GDM1 (cell line): ENCODE results near the gene GIMAP8.
"Not testable (repeated sequence)": the region's sequence is repeated elsewhere in the genome, so short reads cannot be mapped to it uniquely, and the experiment has no call there.

ENCODE experiments used
- DNase-seq: peaks from one replicate; lab custom pipeline; 2025; lab: John Stamatoyannopoulos, UW

Gene GIMAP8

DNA sequence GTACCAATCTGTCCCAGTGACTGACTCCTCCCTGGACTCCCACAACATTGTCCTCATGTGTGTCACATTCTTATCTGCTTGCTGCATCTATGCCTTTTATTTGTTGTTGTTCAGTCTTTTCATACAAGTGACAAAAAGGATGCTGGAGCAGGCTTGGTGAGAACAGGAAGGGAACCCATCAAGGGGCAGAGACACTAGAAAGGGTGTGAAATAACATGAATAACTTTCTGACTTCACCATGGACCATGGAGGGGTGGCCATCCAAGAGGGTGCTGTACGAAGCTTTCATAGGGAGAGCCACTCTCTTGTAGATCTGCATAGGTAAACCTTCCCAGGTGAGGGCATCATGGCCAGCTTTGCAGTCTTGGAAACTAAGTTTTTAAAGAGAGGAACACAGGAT is 14.5 kb downstream of the GIMAP8 start:
- DNase-seq, result no peak

DNA sequence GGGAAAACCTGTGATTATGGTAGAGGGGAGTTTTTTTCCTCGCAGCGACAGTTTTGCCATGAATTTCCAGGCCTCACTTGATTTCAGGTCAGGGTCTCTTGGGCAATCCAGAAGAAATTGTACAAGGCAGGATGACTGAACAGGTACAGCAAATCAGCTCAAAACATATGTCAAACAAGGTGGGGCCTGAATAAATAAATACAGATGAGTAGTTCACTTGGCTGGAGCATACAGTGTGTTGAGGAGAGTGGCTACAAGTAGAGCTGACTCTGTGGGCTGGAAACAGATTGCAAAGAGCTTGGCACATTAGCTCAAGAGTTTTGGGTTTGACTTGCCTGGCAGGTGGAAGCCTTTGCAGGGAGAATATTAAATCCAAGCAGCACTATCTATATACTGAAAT is 15.0 kb downstream of the GIMAP8 start:
- DNase-seq, result no peak

DNA sequence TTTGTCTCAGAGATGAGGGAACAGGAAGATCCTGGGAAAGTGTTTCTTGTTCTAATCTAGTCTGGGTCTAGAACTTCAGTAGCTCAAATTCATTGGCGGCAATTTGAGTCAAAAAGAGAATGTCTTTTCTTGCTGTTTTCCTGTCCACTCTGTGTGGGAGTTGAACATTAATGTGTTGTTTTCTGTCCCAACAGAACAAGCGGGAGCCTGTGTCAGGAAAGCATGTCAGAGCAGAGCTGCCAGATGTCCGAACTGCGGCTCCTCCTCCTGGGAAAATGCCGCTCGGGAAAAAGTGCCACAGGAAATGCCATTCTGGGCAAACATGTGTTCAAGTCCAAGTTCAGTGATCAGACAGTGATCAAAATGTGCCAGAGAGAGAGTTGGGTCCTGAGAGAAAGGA is 16.0 kb downstream of the GIMAP8 start:
- DNase-seq, result no peak

GRCh38 chr7:150468241-150468640 is 17.8 kb downstream of the GIMAP8 start:
- no peak for DNase-seq

DNA sequence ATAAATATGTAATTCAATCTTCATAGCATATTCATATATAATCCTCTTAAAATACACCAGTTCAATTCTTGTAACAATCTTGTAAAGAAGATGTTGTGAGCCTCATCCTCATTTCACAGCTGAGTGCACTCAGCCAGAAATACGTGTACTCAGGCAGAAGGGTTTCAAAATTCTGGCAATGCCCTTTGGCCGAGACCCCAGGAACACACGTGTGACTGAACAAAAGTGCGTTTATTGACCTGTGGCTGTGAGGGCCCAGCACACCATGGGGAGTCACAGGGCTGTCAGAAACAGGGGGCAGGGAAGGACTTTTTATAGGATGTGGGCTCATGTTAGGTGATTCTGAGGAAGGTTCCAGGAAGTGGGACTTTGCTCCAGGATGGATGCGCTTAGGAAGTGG is 21.5 kb downstream of the GIMAP8 start:
- no peak for DNase-seq

DNA sequence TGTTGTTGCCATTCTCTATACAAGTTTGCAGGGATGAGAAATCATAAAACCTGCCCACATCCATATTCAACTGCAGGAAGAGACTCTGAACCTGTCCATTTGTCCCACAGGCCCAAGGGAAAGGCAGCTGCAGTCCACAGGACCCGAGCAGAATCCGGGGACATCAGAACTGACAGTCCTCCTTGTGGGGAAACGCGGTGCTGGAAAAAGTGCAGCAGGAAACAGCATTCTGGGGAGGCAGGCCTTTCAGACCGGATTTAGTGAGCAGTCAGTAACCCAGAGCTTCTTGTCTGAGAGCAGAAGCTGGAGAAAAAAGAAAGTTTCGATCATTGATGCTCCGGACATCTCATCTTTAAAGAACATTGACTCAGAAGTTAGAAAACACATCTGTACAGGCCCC is 23.5 kb downstream of the GIMAP8 start:
- no peak for DNase-seq

GRCh38 chr7:150476285-150476684 is 25.9 kb downstream of the GIMAP8 start:
- DNase-seq, result no peak

DNA sequence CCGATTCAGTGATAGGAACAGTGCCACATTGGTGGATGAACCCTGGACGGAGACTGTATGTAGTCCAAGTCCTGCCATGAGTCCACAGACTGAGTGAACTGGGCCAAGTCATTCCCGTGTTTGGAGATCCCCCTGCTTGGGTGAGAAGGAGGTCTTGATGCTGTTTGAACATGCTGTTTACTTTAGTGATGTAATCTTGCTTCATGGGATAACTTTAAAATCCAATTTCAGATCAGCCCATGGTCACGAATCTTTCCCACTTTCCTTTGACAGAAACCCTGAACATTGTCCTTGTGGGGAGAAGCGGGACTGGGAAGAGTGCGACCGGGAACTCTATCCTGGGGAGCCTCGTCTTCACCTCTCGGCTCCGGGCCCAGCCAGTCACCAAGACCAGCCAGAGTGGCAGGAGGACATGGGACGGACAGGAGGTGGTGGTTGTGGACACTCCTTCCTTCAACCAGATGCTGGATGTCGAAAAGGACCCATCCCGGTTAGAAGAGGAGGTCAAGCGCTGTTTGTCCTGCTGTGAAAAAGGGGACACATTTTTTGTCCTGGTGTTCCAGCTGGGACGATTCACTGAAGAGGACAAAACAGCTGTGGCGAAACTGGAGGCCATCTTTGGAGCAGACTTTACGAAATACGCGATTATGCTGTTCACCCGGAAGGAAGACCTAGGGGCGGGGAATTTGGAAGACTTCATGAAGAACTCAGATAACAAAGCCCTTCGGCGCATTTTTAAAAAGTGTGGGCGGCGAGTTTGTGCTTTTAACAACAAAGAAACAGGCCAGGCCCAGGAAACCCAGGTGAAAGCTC is 26.6 kb downstream of the GIMAP8 start:
- no peak for DNase-seq

DNA sequence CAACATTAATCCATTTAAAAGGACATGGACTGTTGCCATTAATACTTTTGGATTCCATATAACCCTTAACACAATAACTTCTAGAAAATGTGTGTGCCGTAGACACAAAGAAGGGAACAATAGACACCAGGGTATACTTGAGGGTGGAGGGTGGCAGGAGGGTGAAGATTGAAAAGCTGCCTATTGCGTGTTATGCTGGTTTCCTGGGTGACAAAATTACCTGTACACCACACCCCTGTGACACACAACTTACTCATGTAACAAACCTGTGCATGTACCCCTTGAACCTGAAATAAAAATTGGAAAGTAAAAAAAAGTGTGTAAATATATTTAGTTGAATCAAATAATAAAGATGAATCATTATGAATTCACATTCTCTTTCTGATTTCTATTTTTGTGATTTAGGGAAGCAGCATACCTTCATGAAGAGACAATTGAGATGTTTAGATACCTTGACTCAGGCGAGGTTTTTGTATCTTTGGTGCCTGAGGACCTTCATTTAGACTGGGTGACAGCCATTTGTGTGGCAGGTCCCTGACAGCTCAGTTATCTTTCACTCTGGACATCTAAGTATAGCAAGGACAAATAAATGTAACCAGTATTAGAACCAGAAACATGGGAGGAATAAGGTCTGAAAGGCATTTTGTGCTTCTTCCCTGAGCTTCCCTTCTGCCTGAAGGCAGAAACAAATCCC is 28.7 kb downstream of the GIMAP8 start:
- no peak for DNase-seq

DNA sequence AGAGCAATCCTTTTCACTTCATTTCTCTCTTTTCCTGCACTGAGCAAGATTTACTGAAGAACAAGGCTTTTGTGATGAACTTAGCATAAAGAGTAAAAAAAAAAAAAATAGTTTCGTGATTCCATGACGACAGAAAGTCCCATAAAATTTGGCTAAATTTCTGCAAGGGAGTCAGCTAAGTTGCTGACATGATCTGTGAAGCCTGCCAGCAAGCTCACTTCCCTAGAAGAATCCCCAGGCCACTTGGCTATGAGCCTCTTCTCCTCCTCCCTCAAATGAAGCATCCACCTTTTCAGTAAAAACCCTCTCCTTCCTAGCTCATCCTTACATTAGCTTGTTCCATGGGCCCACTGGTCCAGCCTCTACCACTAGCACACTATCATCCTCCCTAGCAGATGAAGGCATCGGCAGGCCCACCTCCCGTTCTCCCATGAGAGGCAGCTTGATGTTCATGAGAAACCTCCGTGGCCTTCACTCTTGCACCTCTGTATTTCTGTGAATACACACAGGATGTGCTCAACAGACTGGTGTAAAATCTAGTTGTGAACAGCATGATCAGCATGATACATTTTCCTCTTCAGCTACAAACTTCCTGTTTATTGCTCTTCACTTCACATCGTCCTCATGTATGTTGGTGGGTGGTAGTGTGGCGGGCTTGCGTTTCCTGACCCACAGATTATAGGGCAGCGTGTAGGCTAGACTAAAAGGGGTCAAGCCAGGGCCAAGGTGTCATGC is 30.9 kb downstream of the GIMAP8 start:
- no peak for DNase-seq

GRCh38 chr7:150481922-150482321 is 31.5 kb downstream of the GIMAP8 start:
- no peak for DNase-seq

GRCh38 chr7:150483514-150483913 is 33.1 kb downstream of the GIMAP8 start:
- peak; percentile 49 for DNase-seq

GRCh38 chr7:150484071-150484470 is 33.6 kb downstream of the GIMAP8 start:
- DNase-seq, result not testable (repeated sequence)

DNA sequence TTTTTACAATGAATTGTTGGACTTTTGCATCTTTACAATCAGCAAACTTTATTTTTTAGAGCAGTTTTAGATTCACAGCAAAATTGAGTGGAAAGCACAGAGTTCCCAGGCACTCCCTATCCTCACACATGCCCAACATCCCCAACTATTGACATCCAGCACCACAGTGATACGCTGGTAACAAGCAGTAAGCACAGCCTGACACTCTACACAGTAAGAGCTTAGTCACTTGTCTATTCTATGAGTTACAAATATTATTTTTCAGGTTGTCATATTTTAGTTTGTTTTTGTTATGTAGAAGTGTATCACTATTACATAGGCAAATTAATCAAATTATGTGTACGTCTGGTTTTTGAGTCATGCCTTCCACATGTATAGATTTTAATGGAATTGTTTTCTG is 37.2 kb downstream of the GIMAP8 start:
- no peak for DNase-seq

DNA sequence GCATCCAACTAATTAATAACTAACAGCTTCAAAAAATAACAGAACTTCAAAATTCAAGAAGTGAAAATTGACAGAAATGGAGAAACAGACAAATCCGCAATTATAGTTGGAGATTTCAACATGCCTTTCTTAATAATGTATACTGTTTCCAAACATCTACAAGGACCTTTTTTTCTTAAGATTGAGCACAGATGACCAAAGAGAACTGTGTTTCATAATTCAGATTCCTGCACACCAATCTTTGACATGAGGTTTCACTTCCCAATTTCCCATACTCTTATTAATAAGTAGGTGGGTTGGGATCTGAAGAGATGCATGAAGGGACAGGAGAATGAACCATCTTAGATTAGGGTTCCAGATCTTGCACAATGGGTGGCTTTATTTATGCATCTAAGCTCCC is 39.4 kb downstream of the GIMAP8 start:
- DNase-seq, result no peak

- DNase-seq, result not testable (repeated sequence)
Observed at GRCh38 chr7:150493442-150493841, 43.0 kb downstream of the GIMAP8 start.

DNA sequence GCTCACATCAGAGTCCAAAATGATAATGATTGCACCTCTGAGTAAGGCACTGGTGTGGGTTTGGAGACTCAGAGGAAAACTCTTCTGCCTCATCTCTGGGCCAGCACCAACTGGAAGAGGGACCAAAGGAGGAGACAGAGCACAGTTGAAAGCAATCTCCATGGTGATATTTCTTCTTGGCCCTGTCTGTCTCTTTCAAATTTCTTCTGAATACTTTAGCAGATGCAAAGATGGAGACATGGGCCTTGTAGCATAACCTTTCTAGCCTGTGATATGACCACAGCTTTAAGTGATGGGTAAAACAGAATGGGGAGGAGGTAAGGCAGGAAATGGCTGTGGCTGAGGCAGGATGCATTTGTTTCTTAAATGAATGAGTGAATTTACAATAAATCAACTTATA is 52.1 kb downstream of the GIMAP8 start:
- DNase-seq, result peak; percentile 38

DNA sequence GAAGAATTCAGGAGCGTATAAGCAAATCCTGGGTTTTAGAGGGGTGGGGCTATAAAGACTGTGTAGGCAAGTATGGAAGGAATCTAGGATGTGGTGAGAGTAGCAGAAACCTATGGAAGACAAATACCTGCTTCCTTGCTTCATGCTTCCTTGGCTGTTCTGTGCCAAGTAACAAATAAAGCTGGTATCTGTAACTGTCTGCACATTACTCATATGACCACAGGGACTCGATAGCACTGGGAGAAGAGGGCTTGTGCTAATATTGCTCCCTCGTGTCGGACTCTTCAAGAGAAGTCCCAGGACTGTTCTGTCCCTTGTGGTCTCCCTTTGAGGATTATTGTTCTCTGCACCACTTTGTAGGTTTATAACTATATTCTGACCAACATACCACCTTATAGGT is 52.7 kb downstream of the GIMAP8 start:
- DNase-seq, result no peak

GRCh38 chr7:150503581-150503980 is 53.2 kb downstream of the GIMAP8 start:
- no peak for DNase-seq

DNA sequence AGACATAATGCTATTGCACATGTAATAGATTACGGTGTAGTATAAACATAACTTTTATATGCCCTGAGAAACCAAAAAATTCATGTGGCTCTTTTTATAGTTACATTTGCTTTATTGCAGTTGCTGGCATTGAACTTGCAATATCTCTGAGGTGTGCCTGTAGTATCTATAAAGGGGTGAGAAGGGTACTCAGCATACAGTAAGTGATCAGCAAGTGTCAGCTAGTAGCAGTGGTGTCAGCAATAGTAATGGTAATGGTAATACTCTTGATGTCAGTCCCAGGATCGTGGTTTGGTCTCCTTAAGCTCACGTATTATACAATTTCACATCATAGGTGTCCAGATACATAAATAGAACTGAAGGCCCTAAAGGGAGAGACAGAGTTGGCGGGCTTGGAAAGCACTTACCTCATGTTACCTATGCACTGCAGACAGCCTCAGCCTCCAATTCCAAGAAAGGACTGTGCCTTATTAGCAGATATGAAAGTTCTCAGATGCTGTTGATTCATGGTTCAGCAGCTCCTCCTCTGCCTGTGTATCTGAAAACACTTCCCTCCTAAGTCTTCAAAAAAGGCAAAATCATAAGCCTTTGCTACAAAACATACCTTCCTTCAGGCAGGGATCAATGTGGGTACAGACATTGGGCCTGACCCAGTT is 57.6 kb downstream of the GIMAP8 start:
- DNase-seq, result no peak

DNA sequence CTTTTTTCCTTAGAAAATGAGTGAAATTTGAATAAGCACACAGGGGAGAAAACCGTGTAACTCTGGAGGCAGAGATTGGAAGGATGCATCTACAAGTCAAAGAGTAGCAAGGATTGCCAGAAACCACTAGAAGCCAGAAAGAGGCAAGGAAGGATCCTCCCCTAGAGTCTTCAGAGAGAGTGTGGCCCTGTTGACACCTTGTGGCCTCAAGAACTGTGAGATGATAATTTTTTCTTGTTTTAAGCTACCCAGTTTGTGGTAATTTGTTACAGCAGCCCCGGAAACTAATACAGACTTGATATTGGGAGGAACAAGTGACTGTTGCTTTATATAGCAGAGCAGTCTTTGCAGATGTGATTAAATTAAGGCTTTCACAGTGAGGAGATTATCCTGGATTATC is 60.6 kb downstream of the GIMAP8 start:
- DNase-seq, result no peak

- no peak for DNase-seq
Observed at GRCh38 chr7:150513758-150514157, 63.3 kb downstream of the GIMAP8 start.
